Measurements from ENCODE around the gene LOC101059915.
"Not testable (repeated sequence)": the region's sequence is repeated elsewhere in the genome, so short reads cannot be mapped to it uniquely, and the experiment has no call there.

- not testable (repeated sequence) for TF ChIP-seq ZNF274 (IDR thresholded peaks at IDR 0.05; ENCODE audit: low read length); ZNF274 (tag by site-specific recombination; IDR thresholded peaks at IDR 0.05; ENCODE audit: borderline replicate concordance); TRIM28 (IDR thresholded peaks at IDR 0.05; ENCODE audit: borderline replicate concordance, low read length); REST (tag by site-specific recombination; IDR thresholded peaks at IDR 0.05); CTCF (tag by site-specific recombination; IDR thresholded peaks at IDR 0.05); ZNF10 (tag by site-specific recombination; IDR thresholded peaks at IDR 0.05); KLF16 (tag by site-specific recombination; IDR thresholded peaks at IDR 0.05); RBAK (tag by site-specific recombination; IDR thresholded peaks at IDR 0.05); ZNF548 (tag by site-specific recombination; IDR thresholded peaks at IDR 0.05); ZNF76 (tag by site-specific recombination; IDR thresholded peaks at IDR 0.05; ENCODE audit: borderline replicate concordance, low read depth); PBX3 (CRISPR knock-in tag; IDR thresholded peaks at IDR 0.05); PRDM10 (tag by site-specific recombination; IDR thresholded peaks at IDR 0.05)
Observed at GRCh38 chrX:71677195-71677594, 9.8 kb downstream of the LOC101059915 start.

All from HEK293 (cell line).